ENCODE data around the gene WDR64. TPM values are rescaled to one million over a fixed set of nuclear protein-coding genes. Genes with fewer than 3 reads are reported as not detected.

WDR64 gene
- total and polyA plus RNA-seq, 9 donors: 0.10 to 0.67 (median 0.34) TPM; not detected in 2

DNA sequence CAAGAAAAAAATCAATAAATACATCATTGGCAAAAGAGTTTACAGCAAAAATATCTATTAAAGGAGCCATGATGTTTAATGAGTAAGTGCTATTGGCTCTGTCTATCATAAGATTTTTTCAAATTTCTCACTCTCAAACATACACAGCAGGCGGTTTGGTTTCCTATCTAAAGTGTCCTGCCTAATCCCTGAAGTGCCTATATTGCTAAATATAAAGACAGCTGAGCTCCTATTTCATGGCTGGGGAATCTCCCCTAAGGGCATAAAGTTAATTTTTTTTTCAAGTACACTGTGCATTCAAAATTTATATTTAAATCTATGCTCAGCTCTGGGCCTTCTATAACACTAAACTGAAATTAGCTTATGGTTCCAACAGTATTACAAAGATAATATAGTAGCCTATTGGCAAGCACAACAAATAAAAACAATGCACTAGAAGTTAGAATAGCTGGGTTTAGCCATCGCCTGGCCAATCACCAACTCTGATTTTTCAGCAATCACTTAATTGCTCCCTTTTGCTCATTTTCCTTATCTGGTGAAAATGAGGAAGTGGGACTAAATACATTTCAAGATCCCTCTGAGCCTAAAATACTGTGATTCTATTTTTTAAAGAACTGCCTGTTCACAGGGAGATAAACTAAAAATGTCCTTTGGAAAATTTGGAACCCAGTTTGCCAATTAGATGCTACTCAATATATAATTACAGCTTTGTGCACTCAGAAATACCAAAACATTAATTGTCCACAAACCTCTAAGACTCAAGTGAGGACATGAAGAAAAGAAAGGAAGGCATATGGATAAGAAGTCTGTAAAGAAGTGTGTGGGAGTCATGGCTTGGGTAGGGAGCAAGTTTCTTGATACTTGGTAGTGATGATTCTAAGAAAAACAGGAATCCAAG, 62.5 kb downstream of the WDR64 start:
- Histone ChIP-seq H3K4me1 (ENCODE audit: insufficient read depth) (no peaks in the 10 kb centered on the region), H3K27me3 (no peaks in the 10 kb centered on the region), H3K36me3 (no peaks in the 10 kb centered on the region), H3K4me3 (no peak overlapping the region), H3K9me3 (no peaks in the 10 kb centered on the region), H3K27ac (no peak overlapping the region)
- DNase-seq: no peak
- WGBS, 3 donors: 86 to 91% (median 90%) methylated on average over 2 of the region's 2 CpGs
- TF ChIP-seq POLR2A (IDR thresholded peaks at IDR 0.05) (no peak), EP300 (IDR thresholded peaks at IDR 0.05) (no peak)
- TF ChIP-seq, protein P1, sequence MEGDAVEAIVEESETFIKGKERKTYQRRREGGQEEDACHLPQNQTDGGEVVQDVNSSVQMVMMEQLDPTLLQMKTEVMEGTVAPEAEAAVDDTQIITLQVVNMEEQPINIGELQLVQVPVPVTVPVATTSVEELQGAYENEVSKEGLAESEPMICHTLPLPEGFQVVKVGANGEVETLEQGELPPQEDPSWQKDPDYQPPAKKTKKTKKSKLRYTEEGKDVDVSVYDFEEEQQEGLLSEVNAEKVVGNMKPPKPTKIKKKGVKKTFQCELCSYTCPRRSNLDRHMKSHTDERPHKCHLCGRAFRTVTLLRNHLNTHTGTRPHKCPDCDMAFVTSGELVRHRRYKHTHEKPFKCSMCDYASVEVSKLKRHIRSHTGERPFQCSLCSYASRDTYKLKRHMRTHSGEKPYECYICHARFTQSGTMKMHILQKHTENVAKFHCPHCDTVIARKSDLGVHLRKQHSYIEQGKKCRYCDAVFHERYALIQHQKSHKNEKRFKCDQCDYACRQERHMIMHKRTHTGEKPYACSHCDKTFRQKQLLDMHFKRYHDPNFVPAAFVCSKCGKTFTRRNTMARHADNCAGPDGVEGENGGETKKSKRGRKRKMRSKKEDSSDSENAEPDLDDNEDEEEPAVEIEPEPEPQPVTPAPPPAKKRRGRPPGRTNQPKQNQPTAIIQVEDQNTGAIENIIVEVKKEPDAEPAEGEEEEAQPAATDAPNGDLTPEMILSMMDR (IDR thresholded peaks at IDR 0.05): no peak
- intact Hi-C loops (cut with DNase I): no loop called here

DNA sequence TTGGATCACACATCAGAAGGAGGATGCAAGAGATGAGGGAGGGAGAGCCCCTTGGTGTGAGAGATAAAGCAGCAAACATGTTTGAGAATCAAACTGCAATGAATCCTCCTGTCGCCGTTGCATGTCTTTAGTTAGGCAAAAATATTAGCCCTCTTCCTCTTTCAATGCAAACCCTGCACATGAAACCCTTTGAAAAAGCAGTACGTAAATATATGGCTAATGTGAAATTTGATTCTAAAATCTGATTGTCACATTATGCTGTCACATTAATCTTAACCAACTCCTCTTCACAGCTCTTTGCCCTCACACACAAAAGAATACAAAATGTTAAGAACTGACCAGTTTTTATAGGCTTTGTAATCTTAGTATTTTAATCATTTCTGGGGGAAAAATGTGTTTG, 63.4 kb downstream of the WDR64 start:
- no peak for DNase-seq
- 57 to 69% (median 65%) methylated on average over 3 of the region's 3 CpGs for WGBS, 3 donors
- Histone ChIP-seq H3K4me3 (no peak overlapping the region), H3K27ac (no peak overlapping the region), H3K27me3 (no peaks in the 10 kb centered on the region), H3K4me1 (ENCODE audit: insufficient read depth) (no peaks in the 10 kb centered on the region), H3K9me3 (no peaks in the 10 kb centered on the region), H3K36me3 (no peaks in the 10 kb centered on the region)
- no peak for TF ChIP-seq POLR2A (IDR thresholded peaks at IDR 0.05)
- intact Hi-C loops (cut with DNase I): no loop called here

DNA sequence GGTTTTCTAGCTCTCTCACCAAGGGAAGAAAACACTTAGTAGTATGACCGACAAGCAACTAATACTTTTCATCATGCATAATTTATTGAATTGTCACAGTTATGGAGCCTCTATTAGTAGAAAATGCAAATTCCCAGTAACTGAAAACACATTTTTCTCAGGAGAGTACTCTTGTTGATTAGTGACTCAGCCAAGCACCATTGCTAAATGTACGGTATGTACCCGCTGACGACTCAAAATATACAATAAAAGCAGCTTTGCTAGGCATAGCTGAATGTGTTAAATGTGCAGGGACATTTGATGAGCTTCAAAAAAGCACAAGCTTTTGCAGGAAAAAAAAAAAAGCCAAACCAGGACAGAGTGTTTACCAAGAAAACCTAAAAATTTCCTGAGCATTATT, 63.9 kb downstream of the WDR64 start:
- H3K36me3 ChIP-seq: no peaks in the 10 kb centered on the region

DNA sequence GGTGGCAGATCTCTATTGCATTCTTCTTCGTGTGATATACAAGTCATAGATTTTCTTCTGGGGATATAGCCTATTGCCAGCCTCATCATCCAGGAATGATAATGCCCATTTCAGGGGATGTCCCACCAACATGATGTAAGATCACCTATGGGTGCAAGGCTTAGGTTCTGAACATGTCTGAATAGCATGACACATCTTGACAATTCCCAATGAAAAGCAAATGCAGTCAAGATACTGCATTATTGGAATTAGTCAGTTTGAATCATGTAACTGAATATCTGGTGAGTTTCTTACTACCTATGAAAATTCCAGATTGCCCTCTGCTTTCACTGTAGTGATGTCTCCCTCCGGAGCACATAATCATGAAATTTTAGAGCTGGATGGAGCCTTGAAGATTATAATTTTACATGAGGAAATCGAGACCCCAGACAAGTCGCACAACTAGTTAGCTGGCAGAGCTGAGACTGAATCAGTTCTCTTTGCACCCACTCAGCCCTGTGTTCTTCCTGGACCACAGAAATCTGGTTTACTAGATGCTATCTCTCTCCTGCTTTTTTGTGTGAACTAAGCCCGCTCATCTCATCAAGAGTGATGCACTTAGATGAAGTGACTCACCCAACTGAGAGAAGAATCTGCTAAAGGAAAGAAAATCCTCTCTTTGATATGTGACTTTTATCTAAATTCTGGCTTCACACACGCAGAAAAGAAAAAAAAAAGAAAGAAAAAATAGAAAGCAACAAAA, 65.0 kb downstream of the WDR64 start:
- no peaks in the 10 kb centered on the region for H3K9me3 ChIP-seq
- H3K27me3 ChIP-seq: no peaks in the 10 kb centered on the region
- TF ChIP-seq POLR2A (IDR thresholded peaks at IDR 0.05) (no peak), EP300 (IDR thresholded peaks at IDR 0.05) (no peak)
- TF ChIP-seq, protein P1 (IDR thresholded peaks at IDR 0.05): no peak
- no peak overlapping the region for H3K27ac ChIP-seq
- DNase-seq: no peak
- WGBS, 3 donors: 69 to 75% (median 69%) methylated on average over 6 of the region's 6 CpGs
- no peaks in the 10 kb centered on the region for H3K4me1 ChIP-seq (ENCODE audit: insufficient read depth)
- intact Hi-C loops (cut with DNase I): no loop called here
- no peak overlapping the region for H3K4me3 ChIP-seq
- H3K36me3 ChIP-seq: no peaks in the 10 kb centered on the region

More for the DNA sequence above, 63.9 kb downstream of the WDR64 start:
- no peak for DNase-seq
- Histone ChIP-seq H3K9me3 (no peaks in the 10 kb centered on the region), H3K27me3 (no peaks in the 10 kb centered on the region), H3K4me3 (no peak overlapping the region), H3K27ac (no peak overlapping the region), H3K4me1 (ENCODE audit: insufficient read depth) (no peaks in the 10 kb centered on the region)
- intact Hi-C loops (cut with DNase I): no loop called here
- TF ChIP-seq, protein P1 (IDR thresholded peaks at IDR 0.05): no peak
- TF ChIP-seq POLR2A (IDR thresholded peaks at IDR 0.05): no peak
- no peak for TF ChIP-seq EP300 (IDR thresholded peaks at IDR 0.05)
- 81 to 96% (median 86%) methylated on average over 4 of the region's 4 CpGs for WGBS, 3 donors

Data from ovary (tissue), 9 donors.